ENCODE measurements around the gene CARNS1.

DNA sequence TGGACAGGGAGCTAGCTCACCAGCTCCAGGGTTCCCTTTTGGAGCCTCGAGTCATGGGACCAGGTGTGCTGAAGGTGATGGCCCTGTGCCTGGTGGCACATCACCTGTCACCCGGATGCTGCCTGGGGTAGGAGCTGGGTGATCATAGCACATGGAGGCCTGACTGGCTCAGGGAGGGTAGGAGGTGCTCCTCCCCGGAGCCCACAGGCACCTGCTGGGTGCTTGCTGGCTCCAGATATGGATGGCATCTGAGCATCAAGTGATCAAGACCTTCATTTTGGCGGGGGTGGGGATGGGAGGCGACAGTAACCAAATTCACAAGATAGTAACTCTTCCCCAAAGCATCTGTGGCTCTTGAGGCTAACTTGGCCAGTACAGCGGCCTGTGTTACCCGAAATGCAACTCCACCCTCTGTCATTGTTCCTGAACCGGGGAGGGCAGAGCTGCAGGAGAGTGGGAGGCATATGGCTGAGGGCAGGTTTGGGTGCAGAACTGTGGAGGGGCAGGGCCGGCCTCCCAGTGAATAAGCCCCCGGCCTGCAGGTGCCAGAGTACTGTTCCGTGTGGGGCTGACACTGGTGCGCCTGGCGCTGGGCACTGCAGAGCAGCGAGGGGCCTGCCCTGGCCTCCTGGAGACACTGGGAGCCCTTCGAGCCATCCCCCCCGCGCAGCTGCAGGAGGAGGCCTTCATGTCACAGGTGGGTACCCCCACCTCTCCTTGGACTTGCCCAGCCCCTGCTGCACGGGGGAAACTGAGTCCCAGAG lies 6.9 kb upstream of the CARNS1 start:
- TF ChIP-seq, protein P1, sequence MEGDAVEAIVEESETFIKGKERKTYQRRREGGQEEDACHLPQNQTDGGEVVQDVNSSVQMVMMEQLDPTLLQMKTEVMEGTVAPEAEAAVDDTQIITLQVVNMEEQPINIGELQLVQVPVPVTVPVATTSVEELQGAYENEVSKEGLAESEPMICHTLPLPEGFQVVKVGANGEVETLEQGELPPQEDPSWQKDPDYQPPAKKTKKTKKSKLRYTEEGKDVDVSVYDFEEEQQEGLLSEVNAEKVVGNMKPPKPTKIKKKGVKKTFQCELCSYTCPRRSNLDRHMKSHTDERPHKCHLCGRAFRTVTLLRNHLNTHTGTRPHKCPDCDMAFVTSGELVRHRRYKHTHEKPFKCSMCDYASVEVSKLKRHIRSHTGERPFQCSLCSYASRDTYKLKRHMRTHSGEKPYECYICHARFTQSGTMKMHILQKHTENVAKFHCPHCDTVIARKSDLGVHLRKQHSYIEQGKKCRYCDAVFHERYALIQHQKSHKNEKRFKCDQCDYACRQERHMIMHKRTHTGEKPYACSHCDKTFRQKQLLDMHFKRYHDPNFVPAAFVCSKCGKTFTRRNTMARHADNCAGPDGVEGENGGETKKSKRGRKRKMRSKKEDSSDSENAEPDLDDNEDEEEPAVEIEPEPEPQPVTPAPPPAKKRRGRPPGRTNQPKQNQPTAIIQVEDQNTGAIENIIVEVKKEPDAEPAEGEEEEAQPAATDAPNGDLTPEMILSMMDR (IDR thresholded peaks at IDR 0.05 in 8 of 11, conservative IDR thresholded peaks at IDR 0.05 in 3 of 11): no peak
- no peak for TF ChIP-seq POLR2A (IDR thresholded peaks at IDR 0.05)

Measured in spleen (tissue), 7 donors.